ENCODE measurements around the gene GPR42. TPM values are rescaled to one million over a fixed set of nuclear protein-coding genes. Genes with fewer than 3 reads are reported as not detected.

GPR42 gene
- total and polyA plus RNA-seq, 4 donors: 0.21 to 1.5 TPM; not detected in 2

GRCh38 chr19:35340431-35340830, 30.4 kb upstream of the GPR42 start:
- WGBS, 2 donors: 90 to 92% methylated on average over 11 of the region's 11 CpGs
- H3K9ac ChIP-seq (ENCODE audit: insufficient read depth in 1 of 2, low read length in 2 of 2): no peak overlapping the region
- H3K36me3 ChIP-seq (ENCODE audit: control insufficient read depth in 4 of 4, insufficient read depth in 4 of 4, low read length in 4 of 4): peaks cover 0 to 5% (median 0%) of the 10 kb centered on the region in 4 donors
- H3K27ac ChIP-seq (ENCODE audit: low read depth in 1 of 2, low read length in 1 of 2): no peak overlapping the region
- no peaks in the 10 kb centered on the region for H3K27me3 ChIP-seq (ENCODE audit: control insufficient read depth in 3 of 3, insufficient read depth in 3 of 3, low read length in 2 of 3)
- H3K4me3 ChIP-seq: no peak overlapping the region
- no peaks in the 10 kb centered on the region for H3K4me1 ChIP-seq (ENCODE audit: control insufficient read depth in 5 of 5, insufficient read depth in 5 of 5, low read length in 5 of 5)
- TF ChIP-seq CTCF (IDR thresholded peaks at IDR 0.05; ENCODE audit: control extremely low read depth, extremely low read depth): no peak
- ATAC-seq (ENCODE audit: insufficient read depth, low FRiP score) (no peak), DNase-seq (no peak)
- no peaks in the 10 kb centered on the region for H3K9me3 ChIP-seq (ENCODE audit: control insufficient read depth in 4 of 4, insufficient read depth in 3 of 4, low read length in 3 of 4)

GRCh38 chr19:35341006-35341405, 29.9 kb upstream of the GPR42 start:
- Histone ChIP-seq H3K9me3 (ENCODE audit: control insufficient read depth in 4 of 4, insufficient read depth in 3 of 4, low read length in 3 of 4) (no peaks in the 10 kb centered on the region), H3K27ac (ENCODE audit: low read depth in 1 of 2, low read length in 1 of 2) (no peak overlapping the region), H3K27me3 (ENCODE audit: control insufficient read depth in 3 of 3, insufficient read depth in 3 of 3, low read length in 2 of 3) (no peaks in the 10 kb centered on the region), H3K9ac (ENCODE audit: insufficient read depth in 1 of 2, low read length in 2 of 2) (no peak overlapping the region), H3K4me3 (no peak overlapping the region), H3K36me3 (ENCODE audit: control insufficient read depth in 4 of 4, insufficient read depth in 4 of 4, low read length in 4 of 4) (peaks cover 0 to 5% (median 0%) of the 10 kb centered on the region in 4 donors), H3K4me1 (ENCODE audit: control insufficient read depth in 5 of 5, insufficient read depth in 5 of 5, low read length in 5 of 5) (no peaks in the 10 kb centered on the region)
- ATAC-seq (ENCODE audit: insufficient read depth, low FRiP score) (no peak), DNase-seq (no peak)
- no peak for TF ChIP-seq CTCF (IDR thresholded peaks at IDR 0.05; ENCODE audit: control extremely low read depth, extremely low read depth)
- WGBS, 2 donors: 90 to 94% methylated on average over 16 of the region's 16 CpGs

GRCh38 chr19:35341565-35342225, 29.2 kb upstream of the GPR42 start:
- no peak for ATAC-seq (ENCODE audit: insufficient read depth, low FRiP score)
- no peaks in the 10 kb centered on the region for H3K27me3 ChIP-seq (ENCODE audit: control insufficient read depth in 3 of 3, insufficient read depth in 3 of 3, low read length in 2 of 3)
- 82 to 92% methylated on average over 14 of the region's 14 CpGs for WGBS, 2 donors
- H3K36me3 ChIP-seq (ENCODE audit: control insufficient read depth in 4 of 4, insufficient read depth in 4 of 4, low read length in 4 of 4): peaks cover 0 to 5% (median 0%) of the 10 kb centered on the region in 4 donors
- H3K27ac ChIP-seq (ENCODE audit: low read depth in 1 of 2, low read length in 1 of 2): no peak overlapping the region
- no peak for TF ChIP-seq CTCF (IDR thresholded peaks at IDR 0.05; ENCODE audit: control extremely low read depth, extremely low read depth)
- H3K9ac ChIP-seq (ENCODE audit: insufficient read depth in 1 of 2, low read length in 2 of 2): no peak overlapping the region
- no peaks in the 10 kb centered on the region for H3K9me3 ChIP-seq (ENCODE audit: control insufficient read depth in 4 of 4, insufficient read depth in 3 of 4, low read length in 3 of 4)
- H3K4me3 ChIP-seq: no peak overlapping the region
- H3K4me1 ChIP-seq (ENCODE audit: control insufficient read depth in 5 of 5, insufficient read depth in 5 of 5, low read length in 5 of 5): no peaks in the 10 kb centered on the region
- DNase-seq: no peak

- no peak overlapping the region for H3K4me3 ChIP-seq
- H3K9ac ChIP-seq (ENCODE audit: insufficient read depth in 1 of 2, low read length in 2 of 2): no peak overlapping the region
- no peaks in the 10 kb centered on the region for H3K4me1 ChIP-seq (ENCODE audit: control insufficient read depth in 5 of 5, insufficient read depth in 5 of 5, low read length in 5 of 5)
- ATAC-seq (ENCODE audit: insufficient read depth, low FRiP score) (no peak), DNase-seq (no peak)
- 75 to 76% methylated on average over 5 of the region's 5 CpGs for WGBS, 2 donors
- H3K27me3 ChIP-seq (ENCODE audit: control insufficient read depth in 3 of 3, insufficient read depth in 3 of 3, low read length in 2 of 3): no peaks in the 10 kb centered on the region
- H3K27ac ChIP-seq (ENCODE audit: low read depth in 1 of 2, low read length in 1 of 2): no peak overlapping the region
- H3K9me3 ChIP-seq (ENCODE audit: control insufficient read depth in 4 of 4, insufficient read depth in 3 of 4, low read length in 3 of 4): no peaks in the 10 kb centered on the region
- H3K36me3 ChIP-seq (ENCODE audit: control insufficient read depth in 4 of 4, insufficient read depth in 4 of 4, low read length in 4 of 4): peaks cover 0 to 5% (median 0%) of the 10 kb centered on the region in 4 donors
- no peak for TF ChIP-seq CTCF (IDR thresholded peaks at IDR 0.05; ENCODE audit: control extremely low read depth, extremely low read depth)
Observed at GRCh38 chr19:35342430-35342829, 28.4 kb upstream of the GPR42 start.

All from lung (tissue), 12 donors.